ENCODE data around the gene STK32B. TPM values are rescaled to one million over a fixed set of nuclear protein-coding genes. Genes with fewer than 3 reads are reported as not detected.
A peak's percentile ranks its signal among the peaks of the same experiment; 100 is the strongest.
"Not testable (repeated sequence)": the region's sequence is repeated elsewhere in the genome, so short reads cannot be mapped to it uniquely, and the experiment has no call there.

The STK32B gene
- total RNA-seq = 44.3 and 46.9 TPM in 2 replicates
- long read RNA-seq, transcript STK32B-201 (12 exons, 3,582 nt) = major isoform, 20 of 59 reads
- long read RNA-seq, partial matches to known transcripts = 25 of 59 reads
- long read RNA-seq, other reads (novel, unspliced or antisense) = 14 of 59 reads

DNA sequence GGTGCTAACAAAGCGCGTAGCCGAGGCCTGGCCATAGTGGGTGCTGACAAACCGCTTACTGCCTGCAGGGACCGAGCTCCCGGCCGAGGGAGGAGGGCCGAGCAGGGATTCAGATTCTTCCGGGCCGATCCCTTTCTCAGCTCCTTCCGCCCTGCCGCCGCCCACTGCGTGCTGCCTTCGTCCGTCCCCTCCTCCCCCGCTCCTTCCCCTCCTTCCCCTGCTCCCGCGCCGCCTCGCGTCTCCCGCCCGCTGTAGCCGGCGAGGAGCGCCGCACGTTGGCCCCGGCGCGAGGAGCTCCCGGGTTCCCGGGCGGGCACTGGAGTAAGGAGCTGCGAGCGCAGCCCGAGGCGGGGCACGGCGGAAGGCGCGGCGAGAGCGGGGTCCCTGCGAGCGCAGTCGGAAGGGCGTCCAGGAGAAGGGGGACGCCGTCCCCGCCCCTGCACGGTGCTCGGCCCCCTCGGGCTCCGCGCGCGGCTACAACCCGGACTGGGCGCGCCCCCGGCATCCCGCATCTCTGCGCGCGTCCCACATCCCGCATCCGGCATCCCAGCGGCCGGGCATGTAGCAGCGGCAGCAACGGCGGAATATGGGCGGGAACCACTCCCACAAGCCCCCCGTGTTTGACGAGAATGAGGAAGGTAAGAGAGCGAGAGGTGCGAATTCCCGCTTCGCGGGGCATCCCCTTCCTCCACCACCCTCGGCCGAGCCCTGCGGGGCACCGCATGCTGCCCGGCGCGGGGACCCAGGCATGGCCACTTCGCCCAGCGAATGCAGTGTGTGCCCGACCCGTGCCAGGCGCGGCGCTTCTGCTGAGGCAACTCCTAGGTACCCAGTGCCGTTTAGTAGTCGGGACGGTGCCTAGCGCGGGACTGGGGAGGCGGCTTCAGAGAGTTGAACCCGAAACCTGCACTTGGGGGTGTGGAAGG, at the start of gene STK32B:
Gene STK32B, plus strand, starts transcription at position 203 of the 926 bp plus-strand sequence.
- TF ChIP-seq, protein P1, sequence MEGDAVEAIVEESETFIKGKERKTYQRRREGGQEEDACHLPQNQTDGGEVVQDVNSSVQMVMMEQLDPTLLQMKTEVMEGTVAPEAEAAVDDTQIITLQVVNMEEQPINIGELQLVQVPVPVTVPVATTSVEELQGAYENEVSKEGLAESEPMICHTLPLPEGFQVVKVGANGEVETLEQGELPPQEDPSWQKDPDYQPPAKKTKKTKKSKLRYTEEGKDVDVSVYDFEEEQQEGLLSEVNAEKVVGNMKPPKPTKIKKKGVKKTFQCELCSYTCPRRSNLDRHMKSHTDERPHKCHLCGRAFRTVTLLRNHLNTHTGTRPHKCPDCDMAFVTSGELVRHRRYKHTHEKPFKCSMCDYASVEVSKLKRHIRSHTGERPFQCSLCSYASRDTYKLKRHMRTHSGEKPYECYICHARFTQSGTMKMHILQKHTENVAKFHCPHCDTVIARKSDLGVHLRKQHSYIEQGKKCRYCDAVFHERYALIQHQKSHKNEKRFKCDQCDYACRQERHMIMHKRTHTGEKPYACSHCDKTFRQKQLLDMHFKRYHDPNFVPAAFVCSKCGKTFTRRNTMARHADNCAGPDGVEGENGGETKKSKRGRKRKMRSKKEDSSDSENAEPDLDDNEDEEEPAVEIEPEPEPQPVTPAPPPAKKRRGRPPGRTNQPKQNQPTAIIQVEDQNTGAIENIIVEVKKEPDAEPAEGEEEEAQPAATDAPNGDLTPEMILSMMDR (IDR thresholded peaks at IDR 0.05) = no peak
- peak within 1 kb of the TSS; percentile 94 for H3K4me3 Mint-ChIP-seq (ENCODE audit: unreplicated experiment)
- H3K36me3 Mint-ChIP-seq (ENCODE audit: unreplicated experiment) = peaks cover 2% of the 10 kb centered on the region
- peak; percentile 89 for DNase-seq (ENCODE audit: extremely low spot score, unreplicated experiment)
- no peaks in the 10 kb centered on the region for H3K9me3 Mint-ChIP-seq (ENCODE audit: unreplicated experiment)
- peaks cover 35% of the 10 kb centered on the region for H3K4me1 Mint-ChIP-seq (ENCODE audit: unreplicated experiment)
- peak within 1 kb of the TSS; percentile 91 for H3K27ac Mint-ChIP-seq (ENCODE audit: unreplicated experiment)
- H3K27me3 Mint-ChIP-seq (ENCODE audit: unreplicated experiment) = no peaks in the 10 kb centered on the region

DNA sequence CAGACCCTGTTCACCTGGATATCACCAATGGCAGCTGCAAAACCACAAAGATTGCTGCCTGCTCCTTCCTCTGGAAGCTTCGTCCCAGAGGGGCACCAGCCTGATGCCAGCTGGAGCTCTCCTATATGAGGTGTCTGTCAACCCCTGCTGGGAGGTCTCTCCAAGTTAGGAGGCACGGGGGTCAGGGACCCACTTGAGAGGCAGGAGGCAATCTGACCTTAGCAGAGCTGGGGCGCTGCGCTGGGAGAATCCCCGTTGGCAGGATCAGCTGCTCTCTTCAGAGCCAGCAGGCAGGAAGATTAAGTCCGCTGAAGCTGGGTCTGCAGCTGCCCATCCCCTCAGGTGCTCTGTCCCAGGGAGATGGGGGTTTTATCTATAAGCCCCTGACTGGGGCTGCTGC, 49.6 kb upstream of the STK32B start:
- H3K27ac Mint-ChIP-seq (ENCODE audit: unreplicated experiment); H3K4me3 Mint-ChIP-seq (ENCODE audit: unreplicated experiment); H3K36me3 Mint-ChIP-seq (ENCODE audit: unreplicated experiment); H3K4me1 Mint-ChIP-seq (ENCODE audit: unreplicated experiment); H3K9me3 Mint-ChIP-seq (ENCODE audit: unreplicated experiment); DNase-seq (ENCODE audit: extremely low spot score, unreplicated experiment): not testable (repeated sequence)
- peaks cover 22% of the 10 kb centered on the region for H3K27me3 Mint-ChIP-seq (ENCODE audit: unreplicated experiment)

DNA sequence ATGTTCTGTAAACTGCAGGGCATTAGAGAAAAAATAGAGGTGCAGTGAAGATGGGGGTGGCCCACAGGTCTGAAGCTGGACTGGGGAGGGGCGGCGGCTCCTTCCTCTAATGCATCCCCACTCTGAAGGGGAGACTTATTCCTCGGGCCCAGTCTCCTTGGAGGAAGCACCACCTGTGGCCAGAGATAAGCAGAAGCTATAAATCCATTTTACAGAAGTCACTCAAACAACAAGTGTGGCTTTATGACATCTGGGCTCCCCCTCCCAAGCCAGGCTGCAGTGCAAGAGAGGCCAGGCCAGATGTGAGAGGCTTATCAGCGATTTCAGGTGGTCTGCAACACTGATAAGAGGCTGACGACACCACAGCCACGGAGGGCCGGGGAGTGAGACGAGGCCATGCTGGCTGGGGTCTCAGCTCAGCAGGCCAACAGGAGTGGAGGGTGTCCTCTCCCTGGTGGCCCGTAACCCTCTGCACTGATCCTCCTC, 47.9 kb upstream of the STK32B start:
- no peaks in the 10 kb centered on the region for H3K36me3 Mint-ChIP-seq (ENCODE audit: unreplicated experiment)
- no peak overlapping the region for H3K27ac Mint-ChIP-seq (ENCODE audit: unreplicated experiment)
- H3K27me3 Mint-ChIP-seq (ENCODE audit: unreplicated experiment) = peaks cover 29% of the 10 kb centered on the region
- H3K4me1 Mint-ChIP-seq (ENCODE audit: unreplicated experiment) = no peaks in the 10 kb centered on the region
- H3K4me3 Mint-ChIP-seq (ENCODE audit: unreplicated experiment) = no peak overlapping the region
- no peaks in the 10 kb centered on the region for H3K9me3 Mint-ChIP-seq (ENCODE audit: unreplicated experiment)
- DNase-seq (ENCODE audit: extremely low spot score, unreplicated experiment) = no peak
- TF ChIP-seq, protein P1 (IDR thresholded peaks at IDR 0.05) = no peak

DNA sequence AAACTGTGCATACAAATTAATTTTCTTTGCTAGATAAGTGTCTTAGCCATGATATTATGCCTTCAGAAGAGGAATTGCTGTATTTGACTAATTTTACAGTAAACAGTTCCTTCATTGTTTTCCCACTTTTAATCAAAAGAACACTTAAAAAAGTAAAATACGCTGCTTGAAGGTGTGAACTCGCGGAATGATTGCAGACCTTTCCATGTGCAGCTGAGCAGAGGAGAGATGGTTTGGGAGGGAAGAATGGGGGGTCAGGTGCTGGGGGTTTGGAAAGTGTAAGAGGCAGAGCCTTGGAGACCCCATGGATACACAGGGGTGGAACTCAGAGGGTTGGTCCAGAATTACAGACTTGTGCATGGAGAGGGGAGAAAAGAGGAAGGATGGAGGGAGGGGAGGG, 47.4 kb upstream of the STK32B start:
- Mint-ChIP-seq H3K9me3 (ENCODE audit: unreplicated experiment) (no peaks in the 10 kb centered on the region), H3K4me1 (ENCODE audit: unreplicated experiment) (no peaks in the 10 kb centered on the region), H3K4me3 (ENCODE audit: unreplicated experiment) (no peak overlapping the region), H3K27me3 (ENCODE audit: unreplicated experiment) (peaks cover 30% of the 10 kb centered on the region), H3K27ac (ENCODE audit: unreplicated experiment) (no peak overlapping the region), H3K36me3 (ENCODE audit: unreplicated experiment) (no peaks in the 10 kb centered on the region)
- TF ChIP-seq, protein P1 (IDR thresholded peaks at IDR 0.05) = no peak
- DNase-seq (ENCODE audit: extremely low spot score, unreplicated experiment) = no peak

DNA sequence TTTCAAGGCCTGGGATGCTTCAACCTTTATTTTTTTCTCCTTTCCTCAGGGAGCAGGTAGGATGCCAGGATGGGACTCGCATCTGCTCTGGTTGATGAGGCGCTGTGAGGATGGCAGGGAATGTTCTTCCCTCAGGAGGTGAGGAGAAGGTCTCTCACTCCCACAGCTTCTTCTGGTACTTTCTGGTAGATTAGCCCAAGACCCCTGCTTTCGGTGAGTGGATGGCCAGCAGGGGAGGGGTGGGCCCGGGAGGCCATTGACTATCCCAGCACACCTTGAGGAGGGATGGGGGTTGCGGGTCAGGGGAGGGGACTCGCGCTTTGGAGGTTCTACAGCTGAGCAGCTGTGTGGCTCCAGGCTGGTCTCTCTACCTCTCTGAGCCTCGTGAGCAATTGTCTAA, 46.8 kb upstream of the STK32B start:
- H3K4me3 Mint-ChIP-seq (ENCODE audit: unreplicated experiment) = no peak overlapping the region
- no peaks in the 10 kb centered on the region for H3K4me1 Mint-ChIP-seq (ENCODE audit: unreplicated experiment)
- H3K27ac Mint-ChIP-seq (ENCODE audit: unreplicated experiment) = no peak overlapping the region
- H3K36me3 Mint-ChIP-seq (ENCODE audit: unreplicated experiment) = no peaks in the 10 kb centered on the region
- H3K27me3 Mint-ChIP-seq (ENCODE audit: unreplicated experiment) = peaks cover 35% of the 10 kb centered on the region
- TF ChIP-seq, protein P1 (IDR thresholded peaks at IDR 0.05) = no peak
- no peaks in the 10 kb centered on the region for H3K9me3 Mint-ChIP-seq (ENCODE audit: unreplicated experiment)
- peak; percentile 66 for DNase-seq (ENCODE audit: extremely low spot score, unreplicated experiment)

DNA sequence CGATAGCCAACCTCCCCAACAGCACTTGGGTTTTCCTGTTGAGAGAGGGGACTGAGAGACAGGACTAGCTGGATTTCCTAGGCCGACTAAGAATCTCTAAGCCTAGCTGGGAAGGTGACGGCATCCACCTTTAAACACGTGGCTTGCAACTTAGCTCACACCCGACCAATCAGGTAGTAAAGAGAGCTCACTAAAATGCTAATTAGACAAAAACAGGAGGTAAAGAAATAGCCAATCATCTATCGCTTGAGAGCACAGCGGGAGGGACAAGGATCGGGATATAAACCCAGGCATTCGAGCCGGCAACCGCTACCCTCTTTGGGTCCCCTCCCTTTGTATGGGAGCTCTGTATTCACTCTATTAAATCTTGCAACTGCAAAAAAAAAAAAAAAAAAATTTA, 44.3 kb upstream of the STK32B start:
- H3K4me1 Mint-ChIP-seq (ENCODE audit: unreplicated experiment); DNase-seq (ENCODE audit: extremely low spot score, unreplicated experiment); H3K27ac Mint-ChIP-seq (ENCODE audit: unreplicated experiment); H3K4me3 Mint-ChIP-seq (ENCODE audit: unreplicated experiment); H3K9me3 Mint-ChIP-seq (ENCODE audit: unreplicated experiment); H3K36me3 Mint-ChIP-seq (ENCODE audit: unreplicated experiment): not testable (repeated sequence)
- peaks cover 41% of the 10 kb centered on the region for H3K27me3 Mint-ChIP-seq (ENCODE audit: unreplicated experiment)
